K562 (cell line): ENCODE results near the gene ANAPC2. TPM values are rescaled to one million over a fixed set of nuclear protein-coding genes. Genes with fewer than 3 reads are reported as not detected.

Experiments used
- CXXC5 ChIP-seq: fragments of 250-450 bp; sonication (Bioruptor Pico); IDR thresholded peaks from 2 replicates; pipeline ENCODE4 v1.8.0; 2022; ENCODE audit warnings: inconsistent platforms, mild to moderate bottlenecking, moderate library complexity
- PTRF ChIP-seq: fragments of 450-650 bp; IDR thresholded peaks from 2 replicates; pipeline ENCODE4 v1.6.1; 2016; ENCODE audit warnings: mild to moderate bottlenecking, missing genetic modification characterization, missing compliant biosample characterization
- polyA plus RNA-seq, 8 experiments: library from polyadenylated mRNA; depleted of rRNA in 4 of 8; stranded (reverse) in 5 of 8; unstranded in 3 of 8; fragments of >200 nt; fragmentation: Nextera tagmentation in 2 of 8; fragmentation: Illumina TruSeq in 1 of 8; extraction: Ambion mirVana in 2 of 8; extraction: Trizol in 1 of 8; gene quantifications; 2 replicates each; pipeline versions ENCODE4 v1.2.1 to v1.2.3, GENCODE V29; 2011 to 2014; ENCODE audit warnings: inconsistent platforms in 1 of 8, missing spikeins in 1 of 8
- total RNA-seq, 7 experiments: library from RNA; depleted of rRNA in 6 of 7; stranded (reverse); fragments of >200 nt in 6 of 7; fragmentation: Illumina TruSeq in 2 of 7; extraction: Trizol in 2 of 7; gene quantifications; 2 replicates each; pipeline versions ENCODE4 v1.2.1 to v1.2.3, GENCODE V29; 2011 to 2021; ENCODE audit warnings: low replicate concordance in 1 of 7
- TF ChIP-seq, protein P1 (sequence below): sonication (generic); formaldehyde crosslinking; IDR thresholded peaks from 2 replicates; pipeline ENCODE4 v1.8.1; 2023; ENCODE audit warnings: mild to moderate bottlenecking, missing genetic modification reagents
- TF ChIP-seq, protein P2 (sequence below), 2 experiments: IDR thresholded peaks; 2 replicates each; pipeline ENCODE4 v1.6.1; 2011; ENCODE audit warnings: borderline replicate concordance in 1 of 2, control low read depth in 1 of 2, low read depth in 1 of 2, low read length in 1 of 2, mild to moderate bottlenecking in 1 of 2, mixed read lengths in 1 of 2, moderate library complexity in 1 of 2; ENCODE audit not compliant: insufficient read depth in 1 of 2, insufficient read length in 1 of 2, poor library complexity in 1 of 2, severe bottlenecking in 1 of 2; ENCODE audit errors: extremely low read depth in 1 of 2

Gene ANAPC2
- total and polyA plus RNA-seq, 9 of the 15 experiments (the other 6 are each of a cell fraction or from before 2014, with no cell fraction given), result 0.11 to 56.5 (median 17.1) TPM; not detected in 1

DNA sequence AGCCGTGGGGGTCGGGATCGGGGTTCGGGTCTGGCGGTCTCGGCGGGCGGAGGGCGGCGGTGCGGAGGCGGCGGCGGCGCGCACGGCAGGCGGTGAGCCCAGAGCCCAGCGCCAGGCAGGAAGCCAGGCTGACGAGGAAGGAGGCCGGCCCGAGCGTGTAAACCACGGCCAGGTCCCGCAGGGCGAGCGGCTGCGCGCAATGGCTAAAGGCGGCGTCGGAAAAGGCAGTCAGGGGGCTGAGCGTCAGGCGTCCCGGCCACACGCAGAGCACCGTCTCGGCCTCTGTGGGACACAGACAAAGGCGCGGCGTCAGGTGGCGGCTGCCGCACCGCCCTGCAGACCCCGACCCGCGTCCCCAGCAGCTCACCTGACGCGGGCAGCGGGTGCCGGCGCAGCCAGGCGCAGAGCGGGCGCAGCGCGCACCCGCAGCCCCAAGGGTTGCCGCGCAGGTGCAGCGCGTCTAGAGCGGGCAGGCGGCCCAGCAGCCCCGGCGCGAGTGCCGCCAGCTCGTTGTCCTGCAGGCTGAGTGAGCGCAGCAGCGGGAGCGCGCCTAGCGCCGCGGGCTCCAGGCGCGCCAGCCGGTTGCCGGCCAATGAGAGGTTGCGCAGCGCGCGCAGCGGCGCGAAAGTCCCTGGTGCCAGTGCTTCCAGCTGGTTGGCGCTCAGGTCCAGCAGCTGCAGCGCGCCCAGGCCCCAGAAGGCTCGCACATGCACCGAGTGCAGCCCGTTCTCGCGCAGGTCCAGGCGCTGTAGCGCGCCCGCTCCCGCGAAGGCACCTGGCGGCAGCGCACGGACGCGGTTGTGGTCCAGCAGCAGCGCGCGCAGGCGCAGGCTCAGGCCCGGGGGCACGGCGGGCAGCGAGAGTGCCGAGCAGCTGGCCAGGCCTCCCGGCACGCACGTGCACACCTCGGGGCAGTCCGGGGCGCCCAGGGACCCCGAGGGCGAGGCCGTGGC, 19.2 kb downstream of the ANAPC2 start (continued):
- TF ChIP-seq, protein P1, sequence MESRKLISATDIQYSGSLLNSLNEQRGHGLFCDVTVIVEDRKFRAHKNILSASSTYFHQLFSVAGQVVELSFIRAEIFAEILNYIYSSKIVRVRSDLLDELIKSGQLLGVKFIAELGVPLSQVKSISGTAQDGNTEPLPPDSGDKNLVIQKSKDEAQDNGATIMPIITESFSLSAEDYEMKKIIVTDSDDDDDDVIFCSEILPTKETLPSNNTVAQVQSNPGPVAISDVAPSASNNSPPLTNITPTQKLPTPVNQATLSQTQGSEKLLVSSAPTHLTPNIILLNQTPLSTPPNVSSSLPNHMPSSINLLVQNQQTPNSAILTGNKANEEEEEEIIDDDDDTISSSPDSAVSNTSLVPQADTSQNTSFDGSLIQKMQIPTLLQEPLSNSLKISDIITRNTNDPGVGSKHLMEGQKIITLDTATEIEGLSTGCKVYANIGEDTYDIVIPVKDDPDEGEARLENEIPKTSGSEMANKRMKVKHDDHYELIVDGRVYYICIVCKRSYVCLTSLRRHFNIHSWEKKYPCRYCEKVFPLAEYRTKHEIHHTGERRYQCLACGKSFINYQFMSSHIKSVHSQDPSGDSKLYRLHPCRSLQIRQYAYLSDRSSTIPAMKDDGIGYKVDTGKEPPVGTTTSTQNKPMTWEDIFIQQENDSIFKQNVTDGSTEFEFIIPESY (CRISPR knock-in tag), result peak; percentile 95
- TF ChIP-seq PTRF (tag) (no peak), CXXC5 (CRISPR knock-in tag) (no peak)
- TF ChIP-seq, protein P2, sequence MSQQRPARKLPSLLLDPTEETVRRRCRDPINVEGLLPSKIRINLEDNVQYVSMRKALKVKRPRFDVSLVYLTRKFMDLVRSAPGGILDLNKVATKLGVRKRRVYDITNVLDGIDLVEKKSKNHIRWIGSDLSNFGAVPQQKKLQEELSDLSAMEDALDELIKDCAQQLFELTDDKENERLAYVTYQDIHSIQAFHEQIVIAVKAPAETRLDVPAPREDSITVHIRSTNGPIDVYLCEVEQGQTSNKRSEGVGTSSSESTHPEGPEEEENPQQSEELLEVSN (IDR thresholded peaks at IDR 0.05; ENCODE audit: borderline replicate concordance in 1 of 2, extremely low read depth in 1 of 2, insufficient read depth in 1 of 2, insufficient read length in 1 of 2, low read depth in 1 of 2, low read length in 1 of 2, poor library complexity in 1 of 2, severe bottlenecking in 1 of 2), result peak in 1 of 2 experiments; percentile 29
